Cerebellar nuclear complex (tissue), 1 donor: Measurements from ENCODE around the gene ST3GAL3.
A peak's percentile ranks its signal among the peaks of the same experiment; 100 is the strongest.
"Not testable (repeated sequence)": the region's sequence is repeated elsewhere in the genome, so short reads cannot be mapped to it uniquely, and the experiment has no call there.

Experiments used
- DNase-seq, 2 experiments: peaks; one replicate each; lab custom pipeline; 2025; lab: John Stamatoyannopoulos, UW

Gene ST3GAL3

GRCh38 chr1:43757343-43758053, 50.2 kb downstream of the ST3GAL3 start:
- DNase-seq, result no peak

GRCh38 chr1:43760745-43761317, 53.5 kb downstream of the ST3GAL3 start:
- no peak for DNase-seq

GRCh38 chr1:43763497-43763973, 56.2 kb downstream of the ST3GAL3 start:
- peak; percentile 23 to 84 for DNase-seq

- DNase-seq, result no peak
Observed at GRCh38 chr1:43764581-43764980, 57.2 kb downstream of the ST3GAL3 start.

- DNase-seq, result no peak
Observed at GRCh38 chr1:43766086-43766784, 58.9 kb downstream of the ST3GAL3 start.

GRCh38 chr1:43766818-43767525, 59.6 kb downstream of the ST3GAL3 start:
- DNase-seq, result no peak

GRCh38 chr1:43768168-43768567, 60.8 kb downstream of the ST3GAL3 start:
- no peak for DNase-seq

- DNase-seq, result no peak
Observed at GRCh38 chr1:43769350-43769908, 62.1 kb downstream of the ST3GAL3 start.

- DNase-seq, result no peak
Observed at GRCh38 chr1:43770111-43770510, 62.8 kb downstream of the ST3GAL3 start.

GRCh38 chr1:43772978-43773377, 65.6 kb downstream of the ST3GAL3 start:
- DNase-seq, result no peak

GRCh38 chr1:43773821-43774220, 66.5 kb downstream of the ST3GAL3 start:
- DNase-seq, result no peak

- no peak for DNase-seq
Observed at GRCh38 chr1:43774359-43774758, 67.0 kb downstream of the ST3GAL3 start.

GRCh38 chr1:43776043-43776761, 68.9 kb downstream of the ST3GAL3 start:
- DNase-seq, result no peak

- DNase-seq, result not testable (repeated sequence)
Observed at GRCh38 chr1:43777916-43778315, 70.6 kb downstream of the ST3GAL3 start.

- no peak for DNase-seq
Observed at GRCh38 chr1:43779266-43779665, 71.9 kb downstream of the ST3GAL3 start.

GRCh38 chr1:43779805-43780403, 72.6 kb downstream of the ST3GAL3 start:
- no peak for DNase-seq

- no peak for DNase-seq
Observed at GRCh38 chr1:43781574-43781973, 74.2 kb downstream of the ST3GAL3 start.

GRCh38 chr1:43783096-43783670, 75.8 kb downstream of the ST3GAL3 start:
- DNase-seq, result no peak

- DNase-seq, result no peak
Observed at GRCh38 chr1:43783671-43784205, 76.4 kb downstream of the ST3GAL3 start.

- DNase-seq, result no peak
Observed at GRCh38 chr1:43786201-43786958, 79.0 kb downstream of the ST3GAL3 start.
